H9 (cell line): ENCODE measurements around the gene PLA1A. TPM values are rescaled to one million over a fixed set of nuclear protein-coding genes. Genes with fewer than 3 reads are reported as not detected.

Experiments used
- DNase-seq: peaks from one replicate; pipeline ENCODE4 v3.0.0-alpha.2; 2017
- H2AFZ ChIP-seq: one replicate; pipeline ENCODE4 v1.6.1; 2013; ENCODE audit warnings: mild to moderate bottlenecking, low read length, control low read depth, moderate library complexity
- H2AK5ac ChIP-seq: 2 replicates; pipeline ENCODE4 v1.6.1; 2013; ENCODE audit warnings: low read length, control low read depth, mixed read lengths; ENCODE audit not compliant: insufficient read length
- H2BK120ac ChIP-seq: one replicate; pipeline ENCODE4 v1.6.1; 2013; ENCODE audit warnings: low read depth, mild to moderate bottlenecking, low read length, control low read depth, inconsistent platforms; ENCODE audit not compliant: poor library complexity, severe bottlenecking
- H2BK12ac ChIP-seq: 2 replicates; pipeline ENCODE4 v1.6.1; 2013; ENCODE audit warnings: low read length, control low read depth, mixed read lengths, low read depth; ENCODE audit not compliant: insufficient read length
- H2BK15ac ChIP-seq: 2 replicates; pipeline ENCODE4 v1.6.1; 2013; ENCODE audit warnings: low read depth, low read length, control low read depth
- H2BK20ac ChIP-seq: one replicate; pipeline ENCODE4 v1.6.1; 2013; ENCODE audit warnings: low read depth, mild to moderate bottlenecking, low read length, control low read depth, inconsistent platforms; ENCODE audit not compliant: poor library complexity, severe bottlenecking
- H2BK5ac ChIP-seq: 2 replicates; pipeline ENCODE4 v1.6.1; 2013; ENCODE audit warnings: low read length, control low read depth, mixed read lengths; ENCODE audit not compliant: insufficient read length
- H3K14ac ChIP-seq: 2 replicates; pipeline ENCODE4 v1.6.1; 2013; ENCODE audit warnings: low read length, control low read depth; ENCODE audit not compliant: insufficient read depth
- H3K18ac ChIP-seq: 2 replicates; pipeline ENCODE4 v1.6.1; 2013; ENCODE audit warnings: low read depth, mild to moderate bottlenecking, mixed read lengths, low read length, control low read depth; ENCODE audit not compliant: insufficient read length
- H3K23ac ChIP-seq: 2 replicates; pipeline ENCODE4 v1.6.1; 2013; ENCODE audit warnings: low read length, control low read depth, mixed read lengths, low read depth; ENCODE audit not compliant: insufficient read length
- H3K23me2 ChIP-seq: 2 replicates; pipeline ENCODE4 v1.6.1; 2013; ENCODE audit warnings: low read depth, mild to moderate bottlenecking, mixed read lengths, low read length, control low read depth; ENCODE audit not compliant: insufficient read length, poor library complexity, severe bottlenecking
- H3K27ac ChIP-seq: 2 replicates; pipeline ENCODE4 v1.5.1; 2013; ENCODE audit warnings: low read length, control low read depth, mixed read lengths, low read depth; ENCODE audit not compliant: insufficient read length
- H3K27me3 ChIP-seq: 2 replicates; pipeline ENCODE4 v1.6.1; 2013; ENCODE audit warnings: low read length, control low read depth, inconsistent platforms; ENCODE audit not compliant: insufficient read depth
- H3K4ac ChIP-seq: 2 replicates; pipeline ENCODE4 v1.6.1; 2013; ENCODE audit warnings: low read depth, mild to moderate bottlenecking, control low read depth, inconsistent platforms, low read length, moderate library complexity
- H3K4me1 ChIP-seq: 2 replicates; pipeline ENCODE4 v1.6.1; 2013; ENCODE audit warnings: low read length, control low read depth, inconsistent platforms; ENCODE audit not compliant: insufficient read depth
- H3K4me2 ChIP-seq: 2 replicates; pipeline ENCODE4 v1.6.1; 2013; ENCODE audit warnings: low read length, control low read depth, mixed read lengths; ENCODE audit not compliant: insufficient read length, insufficient read depth
- H3K56ac ChIP-seq: 2 replicates; pipeline ENCODE4 v1.6.1; 2013; ENCODE audit warnings: low read depth, mild to moderate bottlenecking, mixed read lengths, low read length, control low read depth; ENCODE audit not compliant: insufficient read length
- H3K79me1 ChIP-seq: 2 replicates; pipeline ENCODE4 v1.6.1; 2013; ENCODE audit warnings: low read depth, mild to moderate bottlenecking, moderate library complexity, low read length, control low read depth, inconsistent platforms; ENCODE audit not compliant: insufficient read depth, poor library complexity, severe bottlenecking
- H3K79me2 ChIP-seq: 2 replicates; pipeline ENCODE4 v1.6.1; 2013; ENCODE audit warnings: low read length, control low read depth, inconsistent platforms; ENCODE audit not compliant: insufficient read depth
- H3K9ac ChIP-seq: 2 replicates; pipeline ENCODE4 v1.6.1; 2013; ENCODE audit warnings: low read length, control low read depth, mixed read lengths; ENCODE audit not compliant: insufficient read length; ENCODE audit errors: extremely low read depth
- H3K9me3 ChIP-seq: one replicate; pipeline ENCODE4 v1.6.1; 2013; ENCODE audit warnings: low read depth, low read length, inconsistent platforms; ENCODE audit not compliant: control insufficient read depth
- H3T11ph ChIP-seq: one replicate; pipeline ENCODE4 v1.6.1; 2013; ENCODE audit warnings: mild to moderate bottlenecking, low read length, control low read depth, inconsistent platforms
- H4K20me1 ChIP-seq: one replicate; pipeline ENCODE4 v1.6.1; 2013; ENCODE audit not compliant: control insufficient read depth, insufficient read length, insufficient read depth
- H4K5ac ChIP-seq: 2 replicates; pipeline ENCODE4 v1.6.1; 2013; ENCODE audit warnings: low read depth, mild to moderate bottlenecking, mixed read lengths, low read length, control low read depth; ENCODE audit not compliant: insufficient read length
- H4K8ac ChIP-seq: replicated peaks from 2 replicates; pipeline ENCODE4 v1.6.1; 2013; ENCODE audit warnings: low read length, control low read depth, mixed read lengths, low read depth; ENCODE audit not compliant: insufficient read length
- H4K91ac ChIP-seq: 2 replicates; pipeline ENCODE4 v1.6.1; 2013; ENCODE audit warnings: low read depth, mild to moderate bottlenecking, moderate library complexity, mixed read lengths, low read length, control low read depth; ENCODE audit not compliant: insufficient read length
- H3K27ac Mint-ChIP-seq, 3 experiments: 2 replicates in 2 of 3; 3 replicates in 1 of 3; pipeline ENCODE4 v1.8.0; 2020 to 2021; ENCODE audit warnings: mixed read lengths in 3 of 3, mild to moderate bottlenecking in 1 of 3, moderate library complexity in 1 of 3
- H3K27me3 Mint-ChIP-seq: 2 replicates; pipeline ENCODE4 v1.8.0; 2021; ENCODE audit warnings: low read depth, mild to moderate bottlenecking, moderate library complexity, mixed read lengths
- H3K36me3 Mint-ChIP-seq, 3 experiments: 2 replicates in 2 of 3; 3 replicates in 1 of 3; pipeline ENCODE4 v1.8.0; 2020 to 2021; ENCODE audit warnings: low read depth in 3 of 3, mixed read lengths in 3 of 3; ENCODE audit not compliant: insufficient read depth in 1 of 3
- H3K4me1 Mint-ChIP-seq, 2 experiments: 2 replicates each; pipeline ENCODE4 v1.8.0; 2020; ENCODE audit warnings: mixed read lengths in 2 of 2
- H3K4me3 Mint-ChIP-seq, 2 experiments: 2 replicates in 1 of 2; 3 replicates in 1 of 2; pipeline ENCODE4 v1.8.0; 2020 to 2021; ENCODE audit warnings: mild to moderate bottlenecking in 2 of 2, mixed read lengths in 2 of 2, moderate library complexity in 1 of 2
- H3K9me3 Mint-ChIP-seq, 2 experiments: 2 replicates in 1 of 2; 3 replicates in 1 of 2; pipeline ENCODE4 v1.8.0; 2020; ENCODE audit warnings: mild to moderate bottlenecking in 2 of 2, mixed read lengths in 2 of 2, moderate library complexity in 1 of 2
- WGBS: extraction: QIAGEN DNeasy Blood & Tissue Kit; methylation state at CpG from one replicate; pipeline ENCODE4 v1.1.7; 2013; ENCODE audit warnings: missing lambda C conversion rate, low lambda C conversion rate, mixed read lengths; ENCODE audit not compliant: insufficient read length; ENCODE audit errors: extremely low coverage; 5-methylcytosine and 5-hydroxymethylcytosine counted together
- total RNA-seq: library from RNA; stranded (reverse); gene quantifications from 2 replicates; pipeline ENCODE4 v1.2.1, GENCODE V29; 2021
- TF ChIP-seq, protein P1 (sequence below): fragments of 200-600 bp; sonication (generic); conservative IDR thresholded peaks from 3 replicates; pipeline ENCODE4 v1.8.0; 2021; ENCODE audit warnings: antibody characterized with exemption, mild to moderate bottlenecking

PLA1A gene
- total RNA-seq, 1 experiment from 2014 or later = not detected

DNA sequence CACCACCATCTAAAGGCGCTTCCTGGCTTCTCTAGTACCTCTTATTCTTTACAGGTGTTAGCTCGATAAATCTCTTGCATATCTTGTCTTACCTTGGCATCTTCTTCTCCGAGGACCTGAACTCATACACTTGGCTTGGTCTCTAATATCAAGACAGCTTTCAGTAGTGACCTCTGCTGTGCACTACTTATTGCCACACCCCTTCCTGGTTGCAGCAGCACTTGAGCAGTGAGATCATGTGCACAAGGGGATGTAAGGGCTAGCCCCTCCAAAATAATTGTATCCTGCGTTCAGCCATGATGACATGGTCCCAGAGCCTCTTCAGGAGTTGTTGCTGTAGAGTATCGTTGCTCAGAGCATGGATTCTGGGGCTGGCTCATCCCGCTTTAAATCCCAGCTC, 1.3 kb upstream of the PLA1A start:
- H2BK120ac ChIP-seq = no peak overlapping the region
- H2BK5ac ChIP-seq = no peak overlapping the region
- no peak overlapping the region for H2BK20ac ChIP-seq
- no peak overlapping the region for H3T11ph ChIP-seq
- Mint-ChIP-seq H3K27me3 (peaks cover 5% of the 10 kb centered on the region), H3K27ac (no peak overlapping the region), H3K9me3 (0 out of 5 replicates have a peak, but pooled peaks cover 0 to 2% of the 10 kb centered on the region in 2 experiments), H3K4me3 (no peak overlapping the region), H3K36me3 (no peaks in the 10 kb centered on the region), H3K4me1 (peaks cover 4 to 8% of the 10 kb centered on the region in 2 experiments)
- H2AFZ ChIP-seq = no peak overlapping the region
- H3K4me1 ChIP-seq = no peaks in the 10 kb centered on the region
- no peak overlapping the region for H3K56ac ChIP-seq
- no peaks in the 10 kb centered on the region for H3K23me2 ChIP-seq
- H3K79me1 ChIP-seq = no peaks in the 10 kb centered on the region
- TF ChIP-seq, protein P1, sequence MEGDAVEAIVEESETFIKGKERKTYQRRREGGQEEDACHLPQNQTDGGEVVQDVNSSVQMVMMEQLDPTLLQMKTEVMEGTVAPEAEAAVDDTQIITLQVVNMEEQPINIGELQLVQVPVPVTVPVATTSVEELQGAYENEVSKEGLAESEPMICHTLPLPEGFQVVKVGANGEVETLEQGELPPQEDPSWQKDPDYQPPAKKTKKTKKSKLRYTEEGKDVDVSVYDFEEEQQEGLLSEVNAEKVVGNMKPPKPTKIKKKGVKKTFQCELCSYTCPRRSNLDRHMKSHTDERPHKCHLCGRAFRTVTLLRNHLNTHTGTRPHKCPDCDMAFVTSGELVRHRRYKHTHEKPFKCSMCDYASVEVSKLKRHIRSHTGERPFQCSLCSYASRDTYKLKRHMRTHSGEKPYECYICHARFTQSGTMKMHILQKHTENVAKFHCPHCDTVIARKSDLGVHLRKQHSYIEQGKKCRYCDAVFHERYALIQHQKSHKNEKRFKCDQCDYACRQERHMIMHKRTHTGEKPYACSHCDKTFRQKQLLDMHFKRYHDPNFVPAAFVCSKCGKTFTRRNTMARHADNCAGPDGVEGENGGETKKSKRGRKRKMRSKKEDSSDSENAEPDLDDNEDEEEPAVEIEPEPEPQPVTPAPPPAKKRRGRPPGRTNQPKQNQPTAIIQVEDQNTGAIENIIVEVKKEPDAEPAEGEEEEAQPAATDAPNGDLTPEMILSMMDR = no peak
- H3K4me2 ChIP-seq = no peak overlapping the region
- no peak overlapping the region for H2AK5ac ChIP-seq
- no peak overlapping the region for H2BK12ac ChIP-seq
- no peak overlapping the region for H4K5ac ChIP-seq
- no peak for DNase-seq
- no peak overlapping the region for H3K9ac ChIP-seq
- no peak overlapping the region for H3K14ac ChIP-seq
- H4K8ac ChIP-seq = no peak overlapping the region
- no peaks in the 10 kb centered on the region for H3K79me2 ChIP-seq
- no peaks in the 10 kb centered on the region for H3K9me3 ChIP-seq
- H3K27ac ChIP-seq = no peak overlapping the region
- no peaks in the 10 kb centered on the region for H3K27me3 ChIP-seq
- no peak overlapping the region for H4K91ac ChIP-seq
- no peaks in the 10 kb centered on the region for H4K20me1 ChIP-seq
- WGBS = no CpG with 5 or more reads among the region's 6 CpGs
- H2BK15ac ChIP-seq = no peak overlapping the region
- H3K18ac ChIP-seq = no peak overlapping the region
- no peak overlapping the region for H3K23ac ChIP-seq
- no peak overlapping the region for H3K4ac ChIP-seq
